Effector CD4-positive, alpha-beta T cell (primary cell): ENCODE results near the gene ANO5.
A peak's percentile ranks its signal among the peaks of the same experiment; 100 is the strongest.
"Not testable (repeated sequence)": the region's sequence is repeated elsewhere in the genome, so short reads cannot be mapped to it uniquely, and the experiment has no call there.

Experiments used
- DNase-seq: peaks from one replicate; pipeline ENCODE4 v3.0.0-alpha.2; 2020

The ANO5 gene

DNA sequence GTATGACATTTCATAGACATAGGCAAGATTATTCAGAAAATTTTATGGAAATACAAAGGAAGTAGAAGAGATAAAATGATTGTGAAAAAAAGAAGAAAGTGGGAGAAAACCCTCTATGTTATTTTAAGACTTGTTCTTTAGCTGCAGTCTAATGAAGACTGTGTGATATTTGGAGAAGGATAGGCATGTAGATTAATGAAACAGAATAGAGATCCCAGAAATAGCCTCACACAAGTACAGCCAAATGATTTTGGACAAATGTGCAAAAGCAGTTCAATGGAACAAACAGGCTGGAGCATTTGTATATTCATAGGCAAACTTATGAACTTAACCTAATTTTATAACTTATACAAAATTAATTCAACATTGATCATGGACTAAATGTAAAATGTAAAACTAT, 14.3 kb downstream of the ANO5 start:
- DNase-seq = no peak

DNA sequence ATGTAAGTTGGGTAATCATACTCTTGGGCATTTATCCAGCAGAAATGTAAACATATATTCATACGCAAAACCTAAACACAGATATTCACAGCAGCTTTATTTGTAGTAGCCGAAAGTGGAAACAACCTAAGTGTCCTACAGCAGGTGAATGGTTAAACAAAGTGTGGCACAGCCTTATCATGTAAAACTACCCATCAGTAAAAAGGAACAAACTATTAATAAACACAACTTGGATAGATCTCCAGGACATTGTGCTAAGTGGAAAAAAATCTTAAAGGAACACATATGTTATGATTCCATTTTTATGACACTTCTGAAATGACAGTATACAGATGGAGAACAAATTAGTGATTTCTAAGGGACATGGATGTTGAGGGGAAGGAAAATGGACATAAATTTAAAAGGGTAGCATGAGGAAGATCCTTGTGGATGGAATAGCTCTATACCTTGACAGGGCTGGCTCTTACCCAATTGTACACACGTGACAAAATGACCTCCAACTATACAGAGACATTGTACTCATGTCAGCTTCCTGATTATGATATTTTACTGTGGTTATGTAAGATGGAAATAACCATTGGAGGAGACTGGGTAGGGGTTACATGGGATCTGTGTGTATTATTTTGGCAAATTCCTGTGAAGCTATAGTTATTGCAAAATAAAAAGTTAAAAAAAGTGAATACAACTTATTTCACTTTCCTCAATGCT, 15.4 kb downstream of the ANO5 start:
- no peak for DNase-seq

DNA sequence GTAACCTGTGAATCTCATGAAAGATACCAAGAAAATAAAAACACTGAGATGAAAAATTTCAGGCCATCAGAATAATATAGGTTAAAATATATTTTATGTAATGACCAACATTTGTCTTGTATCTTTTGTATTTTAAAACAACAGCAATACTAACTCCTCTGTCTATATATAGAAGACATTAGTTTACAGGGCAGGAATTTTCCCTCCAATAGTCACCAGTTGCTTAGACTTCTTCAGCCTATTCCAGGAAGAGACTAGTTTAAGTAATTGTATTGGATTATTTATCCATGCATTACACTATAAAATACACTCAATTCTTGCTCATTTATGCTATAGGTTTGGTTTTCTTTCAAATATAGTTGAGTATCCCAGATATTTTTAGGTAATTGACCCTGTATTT, 24.1 kb downstream of the ANO5 start:
- no peak for DNase-seq

DNA sequence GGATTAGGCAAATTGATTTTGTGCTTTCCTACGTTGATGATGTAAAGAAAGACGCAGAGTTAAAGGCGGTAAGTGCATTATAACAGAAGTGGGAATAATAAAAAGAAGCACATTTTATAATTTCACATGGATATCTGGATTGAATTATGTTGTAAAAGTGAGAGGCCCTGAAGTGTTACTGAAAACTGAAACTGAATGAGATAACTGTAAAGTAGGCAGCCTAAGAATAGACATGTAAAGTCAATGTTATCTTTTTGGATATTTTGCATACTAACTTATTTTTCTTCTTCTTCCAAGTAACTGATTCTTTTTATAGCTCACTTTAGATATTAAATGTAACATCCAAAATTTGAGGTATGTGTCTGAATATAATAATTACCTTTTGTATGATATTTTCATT, 28.3 kb downstream of the ANO5 start:
- no peak for DNase-seq

DNA sequence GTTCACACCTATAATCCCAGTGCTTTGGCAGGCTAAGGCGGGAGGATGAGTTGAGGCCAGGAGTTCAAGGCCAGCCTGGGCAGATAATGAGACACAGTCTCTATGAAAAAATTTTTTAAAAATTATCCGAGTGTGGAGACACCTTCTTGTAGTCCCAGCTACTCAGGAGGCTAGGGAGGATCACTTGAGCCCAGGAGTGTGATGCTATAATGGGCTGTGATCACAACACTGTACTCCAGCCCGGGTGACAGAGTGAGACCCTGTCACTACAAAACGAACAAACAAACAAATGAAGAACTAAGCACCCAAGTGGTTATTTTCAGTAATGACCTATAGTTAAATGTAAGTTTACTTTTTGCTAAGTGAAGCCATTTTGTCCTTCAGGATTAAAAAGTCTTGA, 32.3 kb downstream of the ANO5 start:
- DNase-seq = no peak

DNA sequence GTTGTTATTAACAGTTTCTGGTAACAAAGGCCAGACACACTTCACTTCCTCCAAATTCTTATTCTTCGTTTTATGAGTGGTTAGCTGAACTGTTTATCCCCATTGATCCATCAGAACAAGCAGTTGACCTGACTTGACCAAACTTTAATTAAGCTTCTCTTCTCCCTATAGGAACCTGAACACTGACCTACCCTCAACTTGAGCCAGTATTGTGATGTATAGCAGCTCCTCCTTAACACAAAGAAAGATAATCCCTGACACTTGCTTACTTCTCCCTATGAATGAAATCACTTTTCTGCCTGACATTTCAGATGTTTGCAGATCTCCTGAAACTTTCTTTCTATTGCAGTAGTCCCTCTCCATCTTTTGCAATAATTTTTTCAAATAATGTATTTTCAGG, 41.9 kb downstream of the ANO5 start:
- no peak for DNase-seq

- peak; percentile 2 for DNase-seq
Measured at GRCh38 chr11:22244986-22245592, 52.2 kb downstream of the ANO5 start.

- no peak for DNase-seq
Measured at GRCh38 chr11:22246992-22247391, 54.1 kb downstream of the ANO5 start.

DNA sequence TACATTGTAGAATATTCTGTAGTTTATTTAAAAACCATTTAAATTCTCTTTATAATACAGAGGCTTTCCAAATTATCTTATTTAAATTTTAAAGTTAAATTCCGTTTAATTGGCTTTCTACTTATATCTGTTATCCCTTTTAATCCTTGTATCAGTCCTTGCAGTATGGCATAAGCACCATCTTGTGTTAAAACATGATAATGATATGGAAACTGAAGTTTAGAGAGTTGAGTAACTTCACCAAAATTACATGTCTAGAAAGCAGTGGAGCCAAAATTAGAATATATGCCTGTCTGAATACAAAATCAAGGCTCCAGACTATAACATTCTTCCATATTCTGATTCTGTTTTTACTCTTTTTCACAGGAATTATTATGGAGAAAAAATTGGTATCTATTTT, 57.0 kb downstream of the ANO5 start:
- no peak for DNase-seq

DNA sequence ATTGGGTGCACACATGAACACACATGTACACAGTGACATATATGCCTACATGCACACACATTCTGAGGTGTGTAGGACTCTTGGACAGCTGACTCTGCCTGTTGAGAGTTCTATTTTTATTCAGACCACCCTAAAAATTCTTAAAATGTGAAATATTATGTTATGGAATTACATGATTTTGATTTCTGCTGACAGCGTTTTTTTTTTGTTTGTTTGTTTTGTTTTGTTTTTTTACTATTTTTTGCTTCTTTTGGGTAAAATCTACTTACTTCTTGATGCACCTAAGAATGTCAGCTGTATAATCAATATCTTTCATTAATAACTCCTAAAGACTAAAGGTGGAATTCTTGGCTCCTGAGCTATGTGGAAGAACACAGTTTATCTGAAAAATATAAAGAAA, 64.0 kb downstream of the ANO5 start:
- DNase-seq = no peak

- no peak for DNase-seq
Measured at GRCh38 chr11:22263613-22264012, 70.7 kb downstream of the ANO5 start.

- not testable (repeated sequence) for DNase-seq
Measured at GRCh38 chr11:22268983-22269624, 76.2 kb downstream of the ANO5 start.

DNA sequence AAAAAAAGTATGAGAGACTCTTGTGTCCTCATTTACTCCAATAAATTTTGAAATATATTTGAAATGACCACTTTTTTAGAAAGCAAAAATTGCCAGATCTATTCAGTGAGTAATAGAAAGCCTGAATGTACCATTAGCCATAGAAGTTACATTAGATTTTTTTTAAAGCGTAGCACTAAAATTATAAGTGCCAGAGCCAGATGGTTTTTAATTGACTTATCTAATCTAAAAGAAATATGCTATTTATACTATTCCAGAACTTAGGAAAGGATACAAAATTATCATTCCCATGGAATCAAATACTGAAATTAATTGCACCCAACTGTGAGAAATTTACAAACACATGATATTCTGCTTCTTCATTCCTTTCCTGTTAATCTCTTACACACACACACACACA, 80.9 kb downstream of the ANO5 start:
- DNase-seq = no peak

GRCh38 chr11:22275600-22275999, 82.7 kb downstream of the ANO5 start:
- DNase-seq = no peak

GRCh38 chr11:22276535-22276934, 83.7 kb downstream of the ANO5 start:
- no peak for DNase-seq

DNA sequence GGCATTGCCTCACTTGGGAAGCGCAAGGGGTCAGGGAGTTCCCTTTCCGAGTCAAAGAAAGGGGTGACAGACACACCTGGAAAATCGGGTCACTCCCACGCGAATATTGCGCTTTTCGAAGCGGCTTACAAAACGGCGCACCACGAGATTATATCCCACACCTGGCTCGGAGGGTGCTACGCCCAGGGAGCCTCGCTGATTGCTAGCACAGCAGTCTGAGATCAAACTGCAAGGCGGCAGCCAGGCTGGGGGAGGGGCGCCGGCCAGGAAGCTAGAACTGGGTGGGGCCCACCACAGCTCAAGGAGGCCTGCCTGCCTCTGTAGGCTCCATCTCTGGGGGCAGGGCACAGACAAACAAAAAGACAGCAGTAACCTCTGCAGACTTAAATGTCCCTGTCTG, 92.1 kb downstream of the ANO5 start:
- not testable (repeated sequence) for DNase-seq

- DNase-seq = no peak
Measured at GRCh38 chr11:22302368-22302767, 109.5 kb downstream of the ANO5 start.

DNA sequence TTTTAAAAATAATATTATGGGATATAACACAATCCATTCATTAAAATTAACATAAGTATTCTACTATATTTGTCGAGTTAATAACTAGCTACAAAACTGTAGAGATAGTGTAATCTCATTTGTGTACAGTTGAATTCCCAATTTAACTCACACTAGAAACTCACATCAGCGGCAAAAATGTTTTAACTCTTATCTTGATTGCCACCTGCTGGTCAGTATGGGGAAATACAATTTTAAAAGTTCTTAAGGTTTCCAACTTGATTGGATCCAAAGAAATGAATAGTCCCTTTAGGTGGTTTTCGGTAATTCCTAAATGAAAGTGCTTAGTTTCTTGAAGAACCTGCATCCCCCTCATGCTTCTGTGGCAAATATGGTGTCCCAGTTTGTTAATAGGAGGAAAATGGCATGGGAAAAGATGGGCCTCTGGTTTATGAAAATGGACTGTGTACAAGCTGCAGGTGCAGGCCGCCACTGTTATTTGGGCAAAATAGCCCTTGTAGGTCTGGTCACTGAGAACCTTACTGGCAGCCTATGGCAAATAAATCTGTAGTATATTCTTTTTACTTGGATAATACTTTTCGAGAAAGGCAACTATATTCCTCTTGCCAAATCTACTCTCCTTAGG, 111.6 kb downstream of the ANO5 start:
- DNase-seq = no peak

GRCh38 chr11:22317656-22318055, 124.8 kb downstream of the ANO5 start:
- DNase-seq = no peak

DNA sequence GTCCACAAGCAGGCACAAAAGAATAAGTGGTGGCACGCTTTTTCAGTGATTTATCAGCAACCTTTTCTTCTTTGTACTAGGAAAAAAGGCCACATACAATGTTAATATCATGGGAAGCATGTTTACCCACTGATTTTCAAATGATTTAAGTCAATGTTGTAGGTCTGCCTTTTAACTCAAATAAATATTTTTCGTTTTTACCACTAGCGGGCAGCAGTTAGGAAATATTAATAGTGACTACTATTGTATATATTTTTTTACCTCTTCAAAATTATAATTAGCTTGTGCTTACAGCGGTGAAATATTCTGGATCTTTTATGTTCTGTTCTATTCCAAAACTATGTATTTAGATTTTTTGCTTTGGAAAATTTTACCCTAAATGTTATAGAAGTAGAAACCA, 138.9 kb downstream of the ANO5 start:
- no peak for DNase-seq
